GM21576 (cell line): ENCODE data around the gene EEFSEC.

Experiments
- ATAC-seq: cut with Tn5 transposase; IDR thresholded peaks from one replicate; pipeline ENCODE4 v1.9.1; 2021; ENCODE audit warnings: mild to moderate bottlenecking, moderate library complexity; ENCODE audit not compliant: unreplicated experiment

Gene EEFSEC

GRCh38 chr3:128345196-128345595 is 191.9 kb downstream of the EEFSEC start:
- ATAC-seq, result no peak

- ATAC-seq, result no peak
These were observed 193.3 kb downstream of the EEFSEC start for GRCh38 chr3:128346562-128346961.

GRCh38 chr3:128347282-128347681 is 194.0 kb downstream of the EEFSEC start:
- no peak for ATAC-seq

GRCh38 chr3:128348075-128348474 is 194.8 kb downstream of the EEFSEC start:
- ATAC-seq, result no peak

- no peak for ATAC-seq
These were observed 195.7 kb downstream of the EEFSEC start for GRCh38 chr3:128348805-128349531.

DNA sequence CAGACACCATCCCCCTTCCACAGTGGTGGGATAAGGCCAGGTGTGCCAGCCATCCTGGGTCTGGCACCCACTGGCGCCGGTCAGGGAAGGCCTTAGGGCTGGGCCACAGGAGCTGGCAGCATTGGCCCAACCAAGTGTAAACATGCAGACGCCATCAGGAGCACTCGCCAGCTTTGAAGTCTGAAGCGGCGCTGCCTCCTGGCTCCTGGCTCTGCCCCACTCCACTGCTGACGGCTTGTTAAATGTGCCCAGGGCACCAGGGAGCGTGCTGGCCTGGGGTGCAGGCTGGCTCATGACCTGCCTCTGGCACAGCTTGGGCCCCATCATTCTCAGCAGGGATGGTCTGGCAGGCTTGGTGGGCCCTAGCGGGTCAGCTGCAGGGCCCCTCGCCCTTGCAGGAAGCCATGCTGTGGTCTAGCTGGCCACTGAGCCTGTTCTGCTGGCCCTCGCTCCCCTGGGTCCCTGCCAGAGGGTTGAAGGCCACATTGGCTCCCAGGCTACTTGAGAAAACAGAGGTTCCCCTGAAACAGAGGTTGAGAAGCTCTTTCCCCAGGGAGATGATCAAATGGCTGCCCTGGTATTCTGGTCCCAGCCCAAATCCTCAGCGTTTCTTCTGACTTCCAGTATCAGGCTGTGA is 196.8 kb downstream of the EEFSEC start:
- no peak for ATAC-seq

GRCh38 chr3:128351546-128351945 is 198.3 kb downstream of the EEFSEC start:
- no peak for ATAC-seq

- no peak for ATAC-seq
These were observed 199.0 kb downstream of the EEFSEC start for GRCh38 chr3:128352326-128352725.

GRCh38 chr3:128353361-128353965 is 200.2 kb downstream of the EEFSEC start:
- ATAC-seq, result no peak

DNA sequence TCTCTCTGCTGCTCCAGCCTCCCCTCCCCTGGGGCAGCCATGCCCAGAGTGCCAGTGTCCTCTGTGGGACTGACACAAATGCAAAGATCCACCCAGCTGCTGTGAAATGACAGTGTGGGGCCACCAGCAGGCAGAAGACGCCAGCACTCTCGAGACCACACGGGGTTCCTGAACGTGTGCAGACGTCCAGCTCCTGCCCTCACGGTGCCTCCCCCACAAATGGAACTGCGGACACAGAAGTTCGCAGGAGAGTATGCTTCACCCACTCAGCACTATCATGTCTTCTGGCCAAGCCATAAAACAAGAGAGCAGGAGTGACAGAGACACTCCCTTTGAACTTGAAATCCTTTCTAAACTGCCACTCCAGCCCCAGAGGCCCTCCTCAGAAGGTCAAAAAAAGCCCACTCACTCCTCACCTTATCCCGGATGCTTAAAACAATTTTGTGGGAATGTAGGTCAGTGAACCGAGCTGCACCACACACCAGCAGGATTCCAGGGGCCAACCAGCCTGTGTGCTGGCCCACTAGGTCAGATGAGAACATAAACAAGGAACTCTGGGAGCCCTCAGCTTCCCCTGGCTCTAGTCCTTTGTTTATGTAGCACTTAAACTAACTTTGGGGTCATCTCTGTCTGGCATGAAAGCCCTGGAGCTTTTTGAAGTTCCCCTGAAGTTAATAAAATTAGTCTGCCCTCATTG is 200.9 kb downstream of the EEFSEC start:
- no peak for ATAC-seq

GRCh38 chr3:128354788-128355542 is 201.7 kb downstream of the EEFSEC start:
- no peak for ATAC-seq

DNA sequence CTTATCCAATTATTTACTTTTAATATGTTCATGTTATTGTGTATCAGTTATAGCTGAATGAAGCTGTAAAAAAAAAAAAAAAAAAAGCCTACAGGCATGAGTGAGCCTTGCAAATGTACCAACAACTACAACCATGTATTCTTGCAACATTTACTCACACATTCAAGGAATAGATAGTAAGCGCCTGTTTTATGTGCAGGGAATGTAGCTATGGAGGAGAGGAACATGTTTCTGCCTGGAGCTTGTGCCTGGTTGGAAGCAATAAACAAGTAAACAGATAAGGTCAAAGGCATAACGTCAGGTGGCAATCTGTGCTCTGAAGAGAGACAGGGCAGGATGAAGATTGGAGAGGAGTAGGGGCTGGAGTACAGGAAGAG is 202.2 kb downstream of the EEFSEC start:
- no peak for ATAC-seq

DNA sequence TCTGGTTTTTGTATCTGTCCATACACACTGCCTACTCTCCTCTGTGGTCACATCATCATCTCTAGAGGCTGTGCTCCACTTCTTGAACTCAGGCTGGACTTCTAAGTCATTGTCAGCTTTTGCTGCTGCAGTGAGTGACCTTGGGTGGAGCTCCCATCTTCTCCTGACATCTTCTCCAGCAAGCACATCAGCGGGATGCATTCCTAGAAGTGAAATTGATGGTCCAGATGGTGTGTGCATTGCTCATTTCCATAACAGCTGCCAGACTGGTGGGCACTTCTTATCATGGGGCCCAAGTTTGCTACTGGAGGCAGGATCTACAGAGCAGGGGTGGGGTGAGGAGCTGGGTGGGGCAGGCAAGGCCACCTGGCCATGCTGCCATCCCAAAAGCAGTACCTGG is 203.5 kb downstream of the EEFSEC start:
- no peak for ATAC-seq

DNA sequence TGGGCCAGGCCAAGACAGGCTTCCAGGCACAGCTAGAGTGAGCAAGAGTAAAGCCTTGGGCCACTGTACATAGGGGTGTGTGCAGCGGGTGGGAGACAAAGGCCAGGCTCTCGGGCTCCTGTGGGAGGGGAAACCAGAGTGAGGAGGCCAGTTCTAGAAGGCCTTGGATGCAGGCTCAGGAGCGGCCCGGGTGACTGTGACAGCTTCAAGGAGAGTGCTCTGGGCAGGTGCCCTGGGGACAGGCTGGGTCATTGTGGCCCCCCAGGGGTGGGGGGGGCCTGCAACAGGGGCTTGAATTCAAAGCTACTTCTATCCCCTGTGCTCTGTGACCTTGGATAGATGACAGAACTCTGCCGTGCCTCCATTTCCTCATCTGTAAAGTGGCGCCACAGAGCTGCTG is 204.3 kb downstream of the EEFSEC start:
- ATAC-seq, result no peak

DNA sequence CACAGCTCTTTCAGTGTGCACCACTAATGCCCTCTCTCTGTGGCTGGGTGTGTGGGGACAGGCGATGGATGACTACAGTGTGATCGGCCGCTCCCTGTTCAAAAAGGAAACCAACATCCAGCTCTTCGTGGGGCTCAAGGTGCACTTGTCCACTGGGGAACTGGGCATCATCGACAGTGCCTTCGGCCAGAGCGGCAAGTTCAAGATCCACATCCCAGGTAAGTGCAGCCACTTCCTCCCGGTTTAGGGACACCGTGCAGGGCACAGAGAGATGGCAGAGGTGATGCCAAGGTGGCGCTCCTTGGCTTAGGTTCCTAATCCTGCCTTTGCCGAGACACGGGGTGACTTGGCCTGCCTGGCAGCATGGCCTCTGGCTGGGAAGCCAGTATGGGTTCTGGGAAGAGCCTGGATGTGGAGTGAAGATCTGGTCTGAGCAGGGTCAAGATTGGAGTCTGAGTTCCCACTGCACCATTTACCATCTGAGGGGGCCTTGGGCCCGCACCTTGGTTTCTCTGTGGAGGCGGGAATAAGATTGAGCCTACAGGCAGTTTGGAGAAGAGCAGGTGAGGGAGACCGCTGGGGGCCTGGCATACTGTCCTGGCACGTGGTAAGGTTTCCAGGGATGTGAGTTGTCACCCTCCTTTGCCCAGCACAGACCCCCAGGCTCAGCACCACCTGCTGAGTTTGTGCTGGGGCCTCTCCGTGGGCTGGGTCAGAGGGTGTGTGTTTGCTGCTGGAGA is 205.0 kb downstream of the EEFSEC start:
- ATAC-seq, result no peak

DNA sequence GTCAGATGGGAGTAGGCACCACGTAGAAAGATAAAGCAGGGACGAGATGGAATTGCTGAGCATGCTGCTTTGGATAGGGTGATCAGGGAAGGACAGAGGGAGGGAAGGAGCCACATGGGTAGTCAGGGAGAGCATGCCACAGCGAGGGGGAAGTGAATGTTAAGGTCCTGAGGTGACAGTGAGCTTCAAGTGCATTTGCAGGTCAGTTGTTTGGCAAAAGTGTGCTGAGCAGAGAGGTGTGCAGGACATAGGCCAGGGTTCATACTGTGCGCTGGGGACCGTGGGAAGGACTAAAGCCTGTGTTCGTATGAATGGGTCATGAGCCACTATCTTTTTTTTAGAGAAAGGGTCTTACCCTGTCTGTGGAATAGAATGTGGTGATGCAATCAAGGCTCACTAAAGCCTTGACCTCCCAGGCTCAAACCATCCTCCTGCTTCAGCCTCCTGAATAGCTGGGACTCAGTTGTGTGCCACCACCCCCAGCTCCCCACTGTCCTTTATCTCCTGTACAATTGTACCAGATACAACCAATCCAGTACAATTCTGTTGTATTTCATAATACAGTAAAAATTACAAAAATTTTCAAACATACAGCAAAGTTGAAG is 205.9 kb downstream of the EEFSEC start:
- ATAC-seq, result no peak

- ATAC-seq, result no peak
These were observed 206.8 kb downstream of the EEFSEC start for GRCh38 chr3:128359846-128360642.

- no peak for ATAC-seq
These were observed 207.5 kb downstream of the EEFSEC start for GRCh38 chr3:128360705-128361271.
